Stimulated activated CD4-positive, alpha-beta T cell treated with anti-CD3 and anti-CD28 coated beads, Interleukin-1b, Interleukin-23, amount 100 ng/mL, for 48 hours (primary cell): ENCODE results near the gene PACSIN1.

Source experiments
- DNase-seq: peaks from one replicate; pipeline ENCODE4 v3.0.0-alpha.2; 2020

Gene PACSIN1, protein sequence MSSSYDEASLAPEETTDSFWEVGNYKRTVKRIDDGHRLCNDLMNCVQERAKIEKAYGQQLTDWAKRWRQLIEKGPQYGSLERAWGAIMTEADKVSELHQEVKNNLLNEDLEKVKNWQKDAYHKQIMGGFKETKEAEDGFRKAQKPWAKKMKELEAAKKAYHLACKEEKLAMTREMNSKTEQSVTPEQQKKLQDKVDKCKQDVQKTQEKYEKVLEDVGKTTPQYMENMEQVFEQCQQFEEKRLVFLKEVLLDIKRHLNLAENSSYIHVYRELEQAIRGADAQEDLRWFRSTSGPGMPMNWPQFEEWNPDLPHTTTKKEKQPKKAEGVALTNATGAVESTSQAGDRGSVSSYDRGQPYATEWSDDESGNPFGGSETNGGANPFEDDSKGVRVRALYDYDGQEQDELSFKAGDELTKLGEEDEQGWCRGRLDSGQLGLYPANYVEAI

DNA sequence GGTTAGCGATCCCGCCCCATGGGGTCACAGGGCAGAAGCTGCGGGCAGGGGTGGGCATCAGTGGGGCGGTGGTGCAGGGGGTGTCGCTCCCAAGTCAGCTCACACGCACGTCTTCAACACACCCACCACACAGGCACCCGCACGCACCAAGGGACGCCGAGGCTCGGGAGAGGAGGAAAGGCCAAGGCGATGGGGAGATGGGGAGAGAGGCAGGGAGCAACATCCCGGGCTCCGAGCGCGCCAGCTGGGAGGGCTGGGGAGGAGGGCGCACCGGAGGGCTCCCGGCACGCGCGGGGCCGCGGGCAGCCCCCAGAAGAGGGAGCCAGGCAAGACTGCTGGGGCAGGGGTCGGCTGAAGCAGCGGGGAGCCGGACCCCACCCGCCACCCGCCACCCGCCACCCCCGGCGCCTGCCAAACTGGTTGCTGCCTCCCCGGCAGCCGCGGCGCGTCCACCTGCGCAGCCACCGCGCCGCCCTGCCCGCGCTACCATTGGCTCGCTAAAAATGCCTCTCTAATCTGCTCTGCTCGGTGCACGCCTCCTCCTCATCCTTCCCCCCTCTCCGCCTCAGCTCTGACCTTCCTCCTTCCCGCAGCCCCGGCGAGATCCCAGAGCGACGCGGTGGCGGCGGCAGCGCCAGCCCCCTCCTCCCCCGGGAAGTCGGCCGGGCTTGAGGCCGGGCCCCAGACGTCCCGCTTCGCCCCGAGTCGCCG lies at the start of gene PACSIN1:
PACSIN1 (plus strand) TSS at position 546 of the 711 bp plus-strand sequence. CDS start 60,230 bp downstream, outside the sequence.
- DNase-seq: no peak

DNA sequence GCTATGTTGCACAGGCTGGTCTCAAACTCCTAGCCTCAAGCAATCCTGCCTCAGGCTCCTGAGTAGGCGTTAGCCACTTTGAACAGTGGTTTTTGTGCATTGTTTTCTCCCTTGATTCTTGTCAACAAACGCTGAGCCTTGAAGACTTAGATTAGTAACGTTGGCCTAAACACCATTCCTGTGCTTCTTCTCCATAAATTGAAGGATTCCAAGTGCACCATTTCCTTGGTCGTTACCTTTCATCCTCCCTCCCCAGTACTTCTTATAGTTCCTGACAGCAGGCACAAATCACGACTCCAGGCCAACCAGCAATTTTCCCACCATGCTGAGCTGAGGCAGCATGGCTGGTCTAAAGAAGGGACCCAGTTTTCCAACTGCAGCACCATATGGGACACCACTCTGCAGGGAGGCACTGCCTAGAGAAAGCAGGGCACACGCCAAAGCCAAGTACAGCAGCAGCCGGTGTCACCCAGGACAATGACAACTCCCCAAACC lies 49.0 kb upstream of the PACSIN1 start:
- no peak for DNase-seq

DNA sequence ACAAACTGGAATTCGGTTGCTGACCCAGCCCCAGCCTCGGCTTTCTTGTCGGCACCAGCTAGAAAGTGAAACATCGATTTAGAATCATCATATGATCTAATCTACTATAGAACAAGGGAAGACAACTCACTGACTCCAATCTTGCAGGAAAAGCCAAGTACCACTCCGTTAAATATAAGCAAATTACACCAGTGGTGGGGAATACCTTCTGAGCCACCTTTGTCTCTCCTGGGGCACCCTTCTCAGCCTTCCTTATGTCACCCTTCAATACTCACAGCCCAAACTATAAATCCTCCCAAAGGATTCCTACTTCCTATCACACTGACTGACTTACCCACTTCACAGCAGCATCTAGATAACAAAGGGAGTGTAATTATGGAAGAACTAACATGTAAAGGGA lies 47.5 kb upstream of the PACSIN1 start:
- DNase-seq: no peak

DNA sequence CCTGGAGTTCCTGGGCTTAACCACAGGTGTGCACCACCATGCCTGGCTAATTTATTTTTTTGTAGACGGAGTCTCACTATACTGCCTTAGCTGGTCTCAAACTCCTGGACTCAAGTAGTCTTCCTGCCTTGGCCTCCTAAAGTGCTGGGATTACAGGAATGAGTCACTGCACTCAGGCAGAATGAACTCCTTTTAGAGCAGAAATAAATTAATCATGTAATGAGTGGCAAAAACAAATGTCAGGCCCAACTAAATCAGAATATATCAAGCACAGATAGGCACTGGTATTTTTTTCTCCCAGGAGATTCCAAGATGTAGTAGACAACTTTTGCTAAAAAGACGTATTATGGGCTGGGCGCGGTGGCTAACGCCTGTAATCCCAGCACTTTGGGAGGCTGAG lies 42.6 kb upstream of the PACSIN1 start:
- DNase-seq: no peak

DNA sequence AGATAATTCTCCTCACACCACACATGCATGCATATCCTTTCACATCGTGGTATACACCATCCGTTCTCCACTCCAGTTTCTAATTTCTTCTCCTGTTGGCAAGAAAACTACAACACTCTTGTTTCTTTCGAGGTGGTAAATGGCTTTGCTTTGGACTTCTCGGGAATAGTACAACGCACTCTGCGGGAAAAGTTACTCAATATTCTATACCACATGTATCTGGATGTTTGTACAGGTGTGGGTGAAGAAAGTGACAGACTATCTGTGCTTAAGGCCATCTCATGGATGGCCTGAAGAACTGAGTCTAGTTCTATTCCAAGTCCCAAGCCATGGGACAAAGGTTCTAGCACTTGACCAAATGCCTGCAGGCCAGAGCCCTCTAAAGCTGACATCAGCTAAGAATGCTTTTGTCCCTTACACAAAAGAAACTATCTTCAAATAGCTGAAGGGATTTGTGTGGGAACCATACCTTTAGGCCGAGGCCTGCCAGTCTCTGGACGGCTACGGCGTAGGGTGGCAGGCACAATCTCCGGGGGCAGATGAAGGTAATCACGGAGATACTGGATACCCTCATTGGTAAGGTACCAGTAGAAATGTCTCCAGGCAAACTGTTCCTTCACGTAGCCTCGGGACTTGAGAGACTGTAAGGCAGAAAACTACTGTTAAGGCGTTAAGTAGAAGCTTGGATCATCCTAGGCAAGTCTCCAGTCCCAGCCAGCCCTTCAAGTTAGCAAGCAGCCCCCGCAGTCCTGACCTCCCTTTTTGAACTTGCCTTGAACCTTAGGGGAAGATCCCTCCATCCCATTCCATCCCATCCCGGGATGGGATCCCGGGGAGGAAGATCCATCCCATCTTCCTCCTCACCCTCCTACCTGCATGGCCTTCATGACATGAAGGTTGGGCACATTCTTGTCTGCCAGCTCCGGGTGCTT lies 41.4 kb upstream of the PACSIN1 start:
- no peak for DNase-seq

DNA sequence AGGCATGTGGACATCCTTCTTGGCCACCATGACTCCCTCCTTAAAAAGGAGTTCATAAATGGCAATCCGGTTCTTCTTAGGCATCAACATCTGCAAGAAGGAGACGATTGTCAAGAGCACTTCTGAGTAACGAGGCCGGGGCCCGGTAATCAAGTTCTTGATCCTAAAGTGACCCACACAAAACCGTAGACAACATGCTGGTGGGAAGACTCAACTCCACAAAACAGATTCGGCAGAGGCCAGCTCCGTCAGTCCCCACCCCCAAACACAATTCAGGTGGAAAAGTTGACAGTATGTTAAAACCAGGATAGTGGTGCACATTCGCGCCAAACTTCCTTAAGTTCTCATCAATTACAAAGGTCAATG lies 40.8 kb upstream of the PACSIN1 start:
- no peak for DNase-seq

DNA sequence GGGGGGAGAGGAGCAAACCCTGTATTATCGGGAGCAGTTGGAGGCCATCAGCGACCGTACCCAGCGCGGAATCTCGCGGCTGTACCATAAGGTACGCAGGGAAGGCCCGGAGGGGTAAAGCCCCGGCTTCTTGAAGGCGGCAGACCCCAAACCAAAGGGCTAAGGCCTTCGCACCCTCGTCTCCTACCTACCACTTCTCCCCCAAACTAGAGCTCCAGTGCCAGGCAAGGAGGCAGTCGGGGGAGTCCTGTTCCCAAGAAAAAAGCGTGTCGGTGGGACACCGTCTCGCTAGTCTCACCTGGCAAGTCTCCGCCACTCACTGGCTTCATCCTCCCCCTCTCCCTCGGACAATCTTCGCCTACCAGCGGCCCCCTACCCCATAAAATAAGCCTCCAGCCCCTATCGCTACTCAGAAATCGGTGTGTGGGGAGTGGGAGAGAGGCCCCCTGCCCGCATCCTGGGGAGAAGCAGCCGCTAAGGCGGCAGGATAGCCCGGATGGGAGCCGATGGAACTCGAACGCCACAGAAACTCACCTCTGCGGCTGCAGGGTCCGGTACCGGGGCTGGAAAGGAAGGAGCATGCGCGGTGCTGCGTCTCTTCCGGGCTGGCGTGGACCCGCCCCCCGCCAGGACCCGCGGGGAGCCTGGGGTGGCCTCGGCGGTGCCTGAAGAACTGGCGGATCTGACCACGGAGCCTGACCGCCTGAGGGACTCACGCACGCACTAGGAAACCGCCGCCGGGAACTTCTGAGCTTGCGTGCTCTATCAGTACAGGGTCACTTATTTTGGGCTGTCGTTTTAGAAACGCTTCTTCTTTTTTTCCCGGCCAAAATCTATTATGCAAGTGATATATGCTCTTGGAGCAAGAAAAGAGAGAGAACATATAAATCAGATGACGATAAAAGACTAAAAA lies 40.1 kb upstream of the PACSIN1 start, which contains the start of gene RPS10:
RPS10 (minus strand) TSS at position 572 of the 913 bp plus-strand sequence. CDS start 848 bp downstream, outside the sequence.
- peak; percentile 90 for DNase-seq

DNA sequence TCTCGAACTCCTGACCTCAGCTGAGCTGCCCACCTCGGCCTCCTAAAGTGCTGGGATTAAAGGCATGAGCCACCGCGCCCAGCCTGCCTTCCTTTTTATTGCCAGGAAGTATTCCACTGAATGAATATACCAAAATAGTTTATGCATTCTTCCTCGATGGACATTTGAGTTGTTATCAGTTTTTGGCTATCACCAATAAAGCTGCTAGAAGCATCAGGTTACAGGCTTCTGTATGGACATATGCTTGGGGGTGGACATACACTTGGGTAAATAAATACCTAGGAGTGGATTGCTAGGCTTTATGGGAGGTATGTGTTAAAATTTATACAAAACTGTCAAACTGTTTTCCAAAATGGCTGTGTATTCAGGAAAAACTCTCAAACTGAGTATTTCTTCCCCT lies 30.0 kb upstream of the PACSIN1 start:
- DNase-seq: no peak

DNA sequence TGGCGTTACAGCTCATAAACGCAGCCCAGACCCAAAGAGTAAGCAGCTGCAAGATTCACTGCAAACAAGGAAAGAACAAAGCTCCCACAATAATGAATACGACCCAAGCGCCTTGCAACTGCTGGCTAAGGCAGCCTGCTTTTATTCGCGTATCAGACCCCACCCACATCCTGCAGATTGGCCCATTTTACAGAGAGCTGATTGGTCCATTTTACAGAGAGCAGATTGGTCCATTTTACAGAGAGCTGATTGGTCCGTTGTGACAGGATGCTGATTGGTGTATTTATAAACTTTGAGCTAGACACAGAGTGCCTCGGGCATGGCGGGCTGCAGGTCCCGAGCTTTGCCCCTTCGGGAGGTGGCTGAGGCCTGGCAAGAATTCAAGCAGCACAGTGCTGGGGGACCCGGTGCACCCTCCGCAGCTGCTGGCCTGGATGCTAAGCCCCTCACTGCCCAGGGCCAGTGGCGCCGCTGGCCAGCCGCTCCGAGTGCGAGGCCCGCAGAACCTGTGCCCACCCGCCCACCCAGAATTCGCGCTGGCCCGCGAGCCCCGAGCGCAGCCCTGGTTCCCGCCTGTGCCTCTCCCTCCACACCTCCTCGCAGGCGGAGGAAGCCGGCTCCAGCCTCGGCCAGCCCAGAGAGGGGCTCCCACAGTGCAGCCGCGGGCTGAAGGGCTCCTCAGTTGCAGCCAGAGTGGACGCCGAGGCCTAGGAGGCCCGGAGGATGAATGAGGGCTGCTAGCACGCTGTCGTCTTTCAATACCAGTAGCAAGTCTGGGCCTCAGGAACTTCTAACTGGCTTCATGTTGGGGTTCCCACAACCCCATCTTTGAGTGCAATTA lies 28.9 kb upstream of the PACSIN1 start:
- no peak for DNase-seq

DNA sequence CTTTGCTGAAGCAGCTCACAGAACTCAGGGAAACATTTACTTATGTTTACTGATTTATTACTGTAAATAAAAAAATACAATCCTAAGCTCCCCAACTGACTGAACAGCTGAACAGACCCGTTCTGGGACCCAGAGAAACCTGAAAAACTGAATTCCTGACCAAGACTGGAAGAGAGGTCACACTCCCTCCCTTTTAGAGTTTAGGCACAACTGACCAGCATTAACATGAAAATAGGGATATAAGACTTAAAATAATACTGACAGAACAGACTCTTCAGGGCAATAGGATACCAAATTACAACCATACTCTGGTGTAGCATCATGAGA lies 28.3 kb upstream of the PACSIN1 start:
- DNase-seq: no peak

DNA sequence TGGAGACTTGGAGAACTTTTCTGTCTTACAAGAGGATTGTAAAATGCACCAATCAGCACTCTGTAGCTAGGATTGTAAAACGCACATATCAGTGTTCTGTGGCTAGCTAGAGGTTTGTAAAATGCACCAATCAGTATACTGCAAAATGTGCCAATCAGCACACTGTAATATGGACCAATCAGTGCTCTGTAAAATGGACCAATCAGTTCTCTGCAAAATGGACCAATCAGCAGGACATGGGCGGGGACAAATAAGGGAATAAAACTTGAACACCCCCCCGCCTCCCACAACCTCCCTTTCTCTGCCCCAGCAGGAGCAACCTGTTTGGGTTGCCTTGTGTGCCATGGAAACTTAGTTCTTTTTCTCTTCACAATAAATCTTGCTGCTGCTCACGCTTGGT lies 27.2 kb upstream of the PACSIN1 start:
- no peak for DNase-seq

DNA sequence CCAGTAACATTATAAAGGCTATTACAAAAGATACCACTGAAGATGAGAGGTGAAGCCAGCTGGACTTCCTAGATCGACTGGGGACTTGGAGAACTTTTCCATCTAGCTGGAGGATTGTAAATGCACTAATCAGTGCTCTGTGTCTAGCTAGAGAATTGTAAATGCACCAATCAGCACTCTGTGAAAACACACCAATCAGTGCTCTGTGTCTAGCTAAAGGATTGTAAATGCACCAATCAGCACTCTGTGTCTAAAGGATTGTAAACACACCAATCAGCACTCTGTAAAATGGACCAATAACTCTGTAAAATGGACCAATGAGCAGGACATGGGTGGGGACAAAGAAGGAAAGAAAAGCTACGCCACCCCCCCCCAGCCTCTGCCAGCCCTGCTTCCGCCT lies 26.4 kb upstream of the PACSIN1 start:
- no peak for DNase-seq

DNA sequence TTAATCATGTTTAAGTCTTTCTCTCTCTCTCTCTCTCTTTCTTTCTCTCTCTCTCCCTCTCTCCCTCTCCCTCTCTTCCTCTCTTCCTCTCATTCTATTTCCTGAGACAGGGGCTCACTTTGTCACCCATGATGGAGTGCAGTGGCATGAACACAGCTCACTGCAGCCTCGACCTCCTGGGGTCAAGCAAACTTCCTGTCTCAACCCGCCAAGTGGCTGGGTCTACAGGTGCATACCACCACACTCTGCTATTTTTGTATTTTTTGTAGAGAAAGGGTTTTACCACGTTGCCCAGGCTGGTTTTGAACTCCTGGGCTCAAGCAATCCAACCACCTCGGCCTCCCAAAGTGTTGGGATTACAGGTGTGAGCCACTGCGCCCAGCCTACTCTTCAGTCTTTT lies 24.4 kb upstream of the PACSIN1 start:
- no peak for DNase-seq

DNA sequence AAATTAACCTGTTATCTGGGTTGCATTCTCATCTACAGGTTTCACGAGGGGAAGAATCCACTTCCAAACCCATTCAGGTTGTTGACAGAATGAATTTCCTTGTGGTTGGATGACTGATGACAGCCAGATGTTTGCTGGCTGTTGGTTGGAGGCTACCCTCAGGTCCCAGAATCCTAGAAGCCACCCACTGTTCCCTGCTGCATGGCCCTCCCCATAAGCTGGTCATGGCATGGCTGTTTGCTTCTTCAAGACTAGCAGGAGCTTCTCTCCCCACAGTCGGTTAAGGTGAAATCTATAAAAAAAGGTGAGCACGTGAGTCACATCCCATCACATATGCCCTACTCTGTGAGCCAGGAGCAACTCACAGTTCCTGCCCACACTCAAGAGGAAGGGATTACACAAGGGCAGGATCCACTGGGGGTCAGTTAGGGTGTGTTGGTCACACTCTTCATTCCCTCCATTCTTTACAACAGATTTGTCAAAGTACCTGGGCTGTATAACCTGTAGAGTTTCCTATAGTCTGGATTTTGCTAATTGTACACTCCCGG lies 20.5 kb upstream of the PACSIN1 start:
- DNase-seq: no peak

DNA sequence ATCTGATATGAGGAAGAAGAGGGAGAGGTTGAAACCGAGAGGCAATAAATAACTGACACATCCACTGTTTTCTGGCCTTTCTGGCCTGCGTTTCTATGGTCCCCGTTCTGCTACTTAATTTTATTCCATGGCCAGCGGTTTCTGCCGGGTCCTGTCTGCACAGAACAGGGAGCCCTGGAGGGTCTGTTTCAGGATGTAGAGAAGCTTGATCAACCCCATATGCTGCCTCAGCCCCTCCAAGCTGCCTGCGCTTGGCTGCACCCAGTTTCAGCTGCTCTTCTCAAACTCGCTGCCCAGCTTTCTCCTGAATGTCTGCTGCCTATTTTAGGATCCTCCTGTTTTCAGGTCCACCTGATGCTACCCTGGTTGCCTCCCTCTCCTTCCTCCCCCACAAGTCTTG lies 18.5 kb upstream of the PACSIN1 start:
- DNase-seq: no peak

DNA sequence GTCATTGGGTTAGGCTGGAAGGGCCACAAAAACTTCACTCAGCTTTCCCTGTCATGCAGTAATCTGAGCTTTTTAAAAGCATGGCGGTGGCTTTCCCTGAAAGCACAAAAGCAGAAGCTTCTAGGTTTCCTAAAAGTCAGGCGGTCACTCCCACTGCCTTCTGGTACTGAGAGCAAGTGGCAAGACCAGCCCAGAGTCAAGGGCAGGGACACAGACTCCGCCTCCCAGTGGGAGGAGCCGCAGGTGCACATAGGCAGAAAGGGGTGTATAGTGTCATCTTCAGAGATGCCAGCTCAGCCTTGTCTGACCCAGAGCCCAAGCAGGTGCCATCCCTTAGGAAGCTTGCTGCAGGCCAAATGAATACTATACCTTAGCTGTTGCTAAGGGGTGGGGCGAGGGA lies 18.0 kb upstream of the PACSIN1 start:
- DNase-seq: no peak

DNA sequence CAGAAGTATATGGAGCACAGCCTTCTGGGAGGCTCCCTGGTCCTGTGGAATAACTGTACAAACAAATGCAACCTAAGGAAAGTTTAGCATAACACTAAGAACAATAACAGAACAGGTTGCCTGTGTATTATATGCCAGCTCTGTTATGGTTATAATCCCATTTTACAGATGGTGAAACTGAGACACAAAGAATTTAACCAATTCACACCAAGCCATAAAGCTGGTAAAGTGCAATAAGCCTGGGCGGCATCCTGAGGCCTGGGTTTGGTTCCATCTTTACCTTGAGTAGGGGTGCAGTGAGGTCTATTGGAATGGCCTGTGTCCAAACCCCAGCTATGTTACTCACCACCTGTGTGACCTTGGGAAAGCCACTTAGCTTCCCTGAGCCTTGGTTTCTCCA lies 14.7 kb upstream of the PACSIN1 start:
- no peak for DNase-seq

DNA sequence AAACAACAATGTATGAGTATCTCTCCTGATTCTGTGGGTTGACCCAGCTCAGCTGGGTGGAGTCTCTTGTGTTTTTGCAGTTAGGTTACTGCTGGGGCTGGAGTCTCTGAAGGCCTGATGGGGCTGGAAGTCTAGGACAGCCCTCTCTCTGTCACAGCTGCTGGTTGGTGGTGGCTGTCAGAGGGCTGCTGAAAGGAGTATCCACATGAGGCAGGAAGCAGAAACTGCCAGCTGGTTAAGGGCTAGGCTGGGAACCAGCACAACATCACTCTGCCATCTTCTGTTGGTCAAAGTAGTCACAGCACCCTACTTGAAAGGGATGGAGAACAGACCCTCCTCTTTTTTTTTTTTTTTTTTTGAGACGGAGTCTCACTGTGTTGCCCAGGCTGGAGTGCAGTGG lies 10.0 kb upstream of the PACSIN1 start:
- no peak for DNase-seq

DNA sequence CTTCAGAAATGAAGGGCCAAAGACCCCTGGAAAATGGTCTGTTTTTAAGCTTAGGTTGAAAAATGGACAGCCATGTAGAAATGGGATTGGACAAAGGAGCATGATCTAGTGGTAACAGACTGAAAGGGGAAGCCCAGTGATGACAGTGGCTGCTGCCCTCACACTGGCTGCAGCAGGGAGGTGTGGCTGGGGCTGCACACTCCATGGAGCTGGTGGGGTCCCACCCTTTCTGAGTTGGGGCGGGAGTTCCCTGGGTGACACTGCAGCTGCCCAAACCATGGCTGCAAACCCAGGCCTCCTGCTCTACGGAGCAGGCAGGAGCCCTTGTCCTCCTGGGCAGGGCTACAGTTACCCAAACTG lies 8.5 kb upstream of the PACSIN1 start:
- DNase-seq: no peak
